ENCODE measurements around the gene L3MBTL4.

DNA sequence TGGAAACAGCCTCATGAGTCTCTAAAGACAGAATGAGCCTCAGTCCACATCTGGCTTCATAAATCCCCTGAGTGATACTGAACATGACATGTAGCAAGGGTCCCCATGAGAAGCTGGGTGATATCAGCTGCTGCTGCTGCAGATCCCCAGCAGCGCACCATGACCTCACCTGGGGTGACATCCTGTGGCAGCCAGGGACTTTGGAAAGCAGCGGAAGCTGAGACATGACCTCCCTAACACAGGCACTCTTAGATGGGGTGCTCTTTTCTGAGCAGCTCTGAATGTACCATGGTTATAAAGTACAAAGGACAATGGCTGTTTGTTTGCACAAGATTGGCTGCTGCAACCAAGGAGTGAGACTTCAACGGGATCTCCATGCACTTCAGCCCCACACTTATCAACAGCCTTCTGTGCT lies 444.7 kb downstream of the L3MBTL4 start:
- TF ChIP-seq, protein P1, sequence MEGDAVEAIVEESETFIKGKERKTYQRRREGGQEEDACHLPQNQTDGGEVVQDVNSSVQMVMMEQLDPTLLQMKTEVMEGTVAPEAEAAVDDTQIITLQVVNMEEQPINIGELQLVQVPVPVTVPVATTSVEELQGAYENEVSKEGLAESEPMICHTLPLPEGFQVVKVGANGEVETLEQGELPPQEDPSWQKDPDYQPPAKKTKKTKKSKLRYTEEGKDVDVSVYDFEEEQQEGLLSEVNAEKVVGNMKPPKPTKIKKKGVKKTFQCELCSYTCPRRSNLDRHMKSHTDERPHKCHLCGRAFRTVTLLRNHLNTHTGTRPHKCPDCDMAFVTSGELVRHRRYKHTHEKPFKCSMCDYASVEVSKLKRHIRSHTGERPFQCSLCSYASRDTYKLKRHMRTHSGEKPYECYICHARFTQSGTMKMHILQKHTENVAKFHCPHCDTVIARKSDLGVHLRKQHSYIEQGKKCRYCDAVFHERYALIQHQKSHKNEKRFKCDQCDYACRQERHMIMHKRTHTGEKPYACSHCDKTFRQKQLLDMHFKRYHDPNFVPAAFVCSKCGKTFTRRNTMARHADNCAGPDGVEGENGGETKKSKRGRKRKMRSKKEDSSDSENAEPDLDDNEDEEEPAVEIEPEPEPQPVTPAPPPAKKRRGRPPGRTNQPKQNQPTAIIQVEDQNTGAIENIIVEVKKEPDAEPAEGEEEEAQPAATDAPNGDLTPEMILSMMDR (conservative IDR thresholded peaks at IDR 0.05; ENCODE audit: low read length), result no peak
- no peak for TF ChIP-seq EZH2phosphoT487 (IDR thresholded peaks at IDR 0.05; ENCODE audit: borderline replicate concordance, low read depth, low read length)
